ENCODE measurements around the gene DLGAP4.

The DLGAP4 gene

GRCh38 chr20:36478137-36478905 lies 172.2 kb downstream of the DLGAP4 start:
- DNase-seq = no peak

GRCh38 chr20:36479938-36480337 lies 173.8 kb downstream of the DLGAP4 start:
- no peak for DNase-seq

- no peak for DNase-seq
Observed at GRCh38 chr20:36480456-36481048, 174.4 kb downstream of the DLGAP4 start.

- DNase-seq = no peak
Observed at GRCh38 chr20:36481380-36482043, 175.4 kb downstream of the DLGAP4 start.

GRCh38 chr20:36482044-36482473 lies 175.9 kb downstream of the DLGAP4 start:
- DNase-seq = no peak

GRCh38 chr20:36483209-36483918 lies 177.2 kb downstream of the DLGAP4 start:
- DNase-seq = no peak

GRCh38 chr20:36483919-36484808 lies 178.0 kb downstream of the DLGAP4 start:
- no peak for DNase-seq

GRCh38 chr20:36485286-36485685 lies 179.1 kb downstream of the DLGAP4 start:
- DNase-seq = no peak

GRCh38 chr20:36487069-36487468 lies 180.9 kb downstream of the DLGAP4 start:
- DNase-seq = no peak

GRCh38 chr20:36490191-36490590 lies 184.1 kb downstream of the DLGAP4 start:
- DNase-seq = no peak

- DNase-seq = peak; percentile 34 to 41
Observed at GRCh38 chr20:36491901-36492617, 185.9 kb downstream of the DLGAP4 start.

- DNase-seq = peak in 1 of 2 experiments; percentile 14
Observed at GRCh38 chr20:36493051-36493800, 187.1 kb downstream of the DLGAP4 start.

- no peak for DNase-seq
Observed at GRCh38 chr20:36493801-36494114, 187.6 kb downstream of the DLGAP4 start.

GRCh38 chr20:36496707-36497669 lies 190.8 kb downstream of the DLGAP4 start:
- no peak for DNase-seq

- no peak for DNase-seq
Observed at GRCh38 chr20:36497856-36498255, 191.7 kb downstream of the DLGAP4 start.

GRCh38 chr20:36498386-36499179 lies 192.4 kb downstream of the DLGAP4 start:
- no peak for DNase-seq

GRCh38 chr20:36499211-36499610 lies 193.1 kb downstream of the DLGAP4 start:
- DNase-seq = no peak

GRCh38 chr20:36499723-36500501 lies 193.8 kb downstream of the DLGAP4 start:
- no peak for DNase-seq

Data from activated CD4-positive, alpha-beta T cell treated with anti-CD3 and anti-CD28 coated beads, Interleukin-2, amount 50 U/mL, for 4 hours (primary cell).